ENCODE measurements around the gene IQSEC3.

Gene IQSEC3

DNA sequence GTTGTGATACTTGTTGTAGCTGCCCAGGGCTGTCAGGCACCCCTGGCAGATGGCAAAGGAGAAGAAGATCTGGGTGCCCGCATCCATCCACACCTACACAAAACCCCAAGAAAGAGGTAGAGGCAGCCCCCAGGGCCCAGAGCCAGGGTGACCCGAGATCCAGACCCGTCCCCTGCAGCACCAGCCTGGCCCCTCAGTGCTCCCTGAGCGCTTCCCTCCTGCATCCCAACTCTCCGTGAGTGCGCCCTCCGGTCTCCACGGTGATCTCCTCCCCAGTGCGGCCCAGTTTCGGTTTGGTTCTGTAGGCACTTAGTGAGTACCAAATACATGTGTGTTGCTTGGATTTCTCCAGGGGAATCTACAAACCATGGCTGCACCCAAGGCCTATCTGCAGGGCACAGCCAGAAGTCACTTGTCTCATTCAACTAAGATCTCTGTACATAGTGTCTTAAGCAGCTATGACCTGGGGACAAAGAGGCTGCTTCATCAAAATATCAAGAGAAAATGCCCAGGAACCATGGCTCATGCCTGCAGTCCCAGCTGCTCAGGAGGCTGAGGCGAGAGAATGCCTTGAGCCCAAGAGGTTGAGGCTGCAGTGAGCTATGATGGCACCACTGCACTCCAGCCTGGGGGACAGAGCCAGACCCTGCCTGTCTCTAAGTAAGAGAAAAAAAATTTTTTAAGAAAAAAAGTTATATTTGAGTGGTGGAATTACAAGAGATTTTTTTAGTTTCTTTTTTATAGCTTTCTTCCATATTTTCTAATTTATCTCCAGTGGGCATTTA lies 131.5 kb downstream of the IQSEC3 start:
- no peak for DNase-seq (ENCODE audit: low spot score)

DNA sequence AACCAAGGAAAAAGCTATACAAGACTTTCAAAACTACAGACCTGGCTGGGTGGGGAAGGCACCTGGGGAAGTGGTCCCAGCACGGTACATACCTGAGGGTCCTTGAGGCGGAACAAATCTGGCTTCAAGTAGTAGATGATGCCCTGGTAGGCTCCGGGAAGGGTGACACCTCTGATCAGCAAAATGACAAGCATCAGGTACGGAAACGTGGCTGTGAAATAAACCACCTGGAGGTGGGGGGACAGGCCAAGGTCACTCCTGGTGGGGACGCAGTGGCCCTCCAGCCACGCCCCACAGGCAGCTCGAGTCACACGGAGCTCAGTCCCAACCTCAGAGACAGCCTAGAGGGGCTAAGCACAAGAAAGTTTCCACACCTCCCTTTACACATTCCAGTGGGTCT lies 132.1 kb downstream of the IQSEC3 start:
- no peak for DNase-seq (ENCODE audit: low spot score)

DNA sequence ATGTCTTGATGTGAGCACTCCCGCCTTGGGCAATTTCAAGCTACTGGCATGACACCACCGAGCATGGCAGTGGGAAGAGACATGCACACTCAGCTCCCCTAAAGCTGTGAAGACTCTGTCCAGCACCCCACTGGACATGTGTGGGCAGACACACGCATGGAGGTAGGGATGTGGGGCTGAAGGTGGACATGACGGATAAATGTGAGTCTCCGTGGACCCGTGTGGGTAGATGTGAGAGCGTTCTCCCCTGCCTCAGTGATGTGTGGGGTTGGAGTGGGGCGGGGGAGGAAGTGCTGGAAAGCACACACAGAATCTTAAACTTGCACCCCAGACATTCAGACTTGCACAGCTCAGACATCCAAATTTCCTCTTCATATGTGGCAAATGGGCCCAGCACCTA lies 134.8 kb downstream of the IQSEC3 start:
- no peak for DNase-seq (ENCODE audit: low spot score)

DNA sequence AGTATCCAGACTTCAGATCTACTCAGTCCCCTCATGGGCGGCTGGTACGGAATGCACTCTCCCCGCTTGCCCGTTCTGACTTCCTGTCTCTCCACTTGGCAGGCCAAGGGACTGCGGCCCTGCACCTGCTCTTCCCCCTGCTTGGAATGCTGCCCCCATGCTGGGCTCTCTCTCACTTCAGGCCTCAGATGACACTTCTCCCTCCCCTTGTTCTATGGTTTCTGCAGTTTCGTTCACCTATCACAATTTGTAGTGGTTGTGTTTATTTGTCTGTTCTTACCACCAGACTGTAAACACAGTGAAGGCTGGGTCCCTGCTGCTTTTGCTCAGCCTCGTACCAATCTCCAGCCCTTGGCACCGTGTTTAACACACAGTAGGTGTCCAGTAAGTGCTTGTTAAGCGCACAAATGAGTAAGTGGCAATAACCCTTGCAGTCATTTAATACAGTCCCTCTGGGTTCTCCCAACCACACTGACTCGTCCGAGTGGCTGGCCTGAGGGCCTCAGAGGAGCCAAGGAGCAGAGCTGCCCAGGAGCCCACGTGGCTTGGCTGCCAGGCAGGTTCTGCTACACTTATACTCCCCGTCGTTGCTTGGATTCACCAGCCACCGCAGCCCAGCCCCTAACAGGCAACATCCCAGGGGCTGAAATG lies 135.6 kb downstream of the IQSEC3 start:
- no peak for DNase-seq (ENCODE audit: low spot score)

DNA sequence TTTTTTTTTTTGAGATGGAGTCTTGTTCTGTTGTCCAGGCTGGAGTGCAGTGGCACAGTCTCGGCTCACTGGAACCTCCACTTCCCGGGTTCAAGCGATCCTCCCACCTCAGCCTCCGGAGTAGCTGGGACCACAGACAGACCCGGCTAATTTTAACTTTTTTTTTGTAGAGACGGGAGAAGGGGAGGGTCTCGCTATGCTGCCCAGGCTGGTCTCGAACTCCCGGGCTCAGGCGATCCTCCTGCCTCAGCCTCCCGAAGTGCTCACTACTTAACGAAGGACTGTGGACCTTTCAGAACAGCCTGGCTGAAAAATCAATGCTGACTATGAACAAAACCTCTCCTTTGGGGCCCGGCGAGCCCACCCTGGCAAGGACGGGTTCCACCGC lies 136.5 kb downstream of the IQSEC3 start:
- DNase-seq (ENCODE audit: low spot score): no peak

DNA sequence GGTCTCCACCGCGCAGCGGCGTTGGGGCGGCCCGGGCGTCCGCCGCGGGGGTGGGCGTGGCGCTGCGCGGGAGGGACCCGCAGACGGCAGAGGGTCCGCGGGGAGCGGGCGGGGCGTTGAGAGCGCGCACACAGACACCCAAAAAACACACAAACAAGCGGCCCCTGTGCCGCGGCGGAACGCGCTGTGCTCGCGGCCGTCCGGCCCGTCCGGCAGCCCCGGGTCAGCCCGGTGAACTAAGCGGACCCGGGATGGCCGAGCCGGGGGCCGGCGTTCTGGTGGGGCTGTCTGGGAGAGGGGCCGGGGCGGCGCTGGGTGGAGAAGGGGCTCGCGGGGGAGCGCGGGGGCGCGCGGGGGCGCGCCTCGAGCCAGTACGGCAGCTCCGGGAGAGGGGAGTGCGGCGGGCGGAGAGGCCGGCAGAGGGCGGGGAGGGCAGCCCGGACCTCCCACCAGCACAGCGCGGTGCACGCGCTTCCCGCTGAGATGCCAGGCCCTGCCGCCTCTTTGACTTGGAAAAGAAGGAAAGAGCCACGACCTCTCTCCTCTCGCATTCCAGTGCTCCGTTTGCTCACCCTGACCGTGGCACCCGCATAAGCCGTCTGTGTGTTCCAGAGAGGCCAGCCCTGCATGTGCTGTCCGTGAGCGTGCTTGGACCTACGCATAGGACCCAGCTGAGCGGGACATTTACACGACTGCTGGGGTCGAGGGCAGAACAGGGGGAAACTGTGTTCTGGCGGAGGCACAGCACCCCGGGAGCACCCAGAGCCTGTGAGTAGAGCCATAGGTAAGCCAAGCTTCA lies 137.1 kb downstream of the IQSEC3 start:
- no peak for DNase-seq (ENCODE audit: low spot score)

DNA sequence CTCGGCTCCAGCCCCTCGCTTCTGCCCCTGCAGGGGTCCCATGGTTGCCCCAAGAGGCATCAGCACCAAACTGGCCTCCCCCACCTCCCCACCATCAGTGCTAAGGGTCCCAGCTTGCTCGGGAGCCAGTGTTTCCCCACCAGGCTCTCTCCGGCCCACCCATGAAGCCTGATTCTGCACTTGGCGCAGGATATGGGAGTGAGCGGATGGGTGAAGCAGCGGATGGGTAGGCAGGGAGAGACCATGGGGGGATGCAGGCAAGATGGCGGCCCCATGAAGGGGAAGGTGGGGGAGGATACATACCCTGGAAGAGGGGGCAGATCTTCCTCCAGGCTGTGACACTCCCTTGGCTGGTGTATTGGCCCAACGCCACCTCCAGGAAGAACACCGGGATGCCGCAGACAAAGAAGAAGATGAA lies 137.7 kb downstream of the IQSEC3 start:
- DNase-seq (ENCODE audit: low spot score): no peak

DNA sequence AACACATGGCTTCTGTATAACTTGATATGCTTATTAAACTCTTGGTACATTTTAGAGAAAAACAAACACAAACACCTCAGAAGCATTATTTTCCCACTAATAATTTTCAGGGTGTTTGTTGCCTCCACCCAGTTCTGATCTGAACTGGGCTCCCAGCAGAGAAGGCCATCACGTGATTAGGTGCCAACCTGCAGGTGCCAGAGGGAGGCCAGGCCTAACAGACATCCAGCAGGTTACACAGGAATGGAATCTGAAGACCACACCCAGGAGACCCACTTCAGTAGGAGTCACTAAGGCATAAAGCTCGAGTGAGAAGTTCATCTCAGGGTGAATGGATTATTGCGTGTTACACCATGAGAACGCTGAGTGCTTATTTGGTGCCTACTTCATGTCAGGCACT lies 138.5 kb downstream of the IQSEC3 start:
- DNase-seq (ENCODE audit: low spot score): no peak

DNA sequence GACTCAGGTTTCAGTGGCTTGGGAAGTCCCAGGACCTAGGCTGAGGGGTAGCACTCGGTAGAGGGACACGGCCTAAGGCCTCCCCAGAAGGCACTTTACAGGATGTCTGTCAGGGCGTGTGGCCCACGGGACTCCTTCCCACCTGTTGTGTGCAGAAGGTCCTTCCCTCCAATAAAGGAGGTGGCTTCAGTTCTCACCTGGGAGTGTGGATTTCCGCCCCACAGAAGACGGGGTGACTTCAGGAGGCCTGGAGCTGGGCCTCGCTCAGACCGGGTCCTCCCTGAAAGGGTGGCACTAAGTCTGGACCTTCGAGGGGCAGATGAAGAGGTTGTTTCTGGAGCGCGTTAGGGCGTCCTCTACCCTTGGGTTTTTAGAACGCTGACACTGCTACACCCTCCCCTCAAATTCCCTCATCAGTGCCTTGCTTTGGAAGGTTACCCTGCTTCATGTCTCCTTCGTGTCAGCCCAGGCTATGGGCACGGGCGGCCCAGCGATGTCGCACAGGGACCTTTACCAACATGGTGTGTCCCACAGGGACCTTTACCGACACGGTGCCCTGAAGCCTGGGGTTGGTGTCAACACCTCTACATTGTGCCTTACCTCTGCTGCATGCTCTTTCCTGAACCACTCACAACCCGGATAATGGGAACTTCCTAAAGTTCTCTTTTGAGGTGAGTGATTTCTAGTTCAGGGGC lies 140.3 kb downstream of the IQSEC3 start:
- DNase-seq (ENCODE audit: low spot score): no peak

DNA sequence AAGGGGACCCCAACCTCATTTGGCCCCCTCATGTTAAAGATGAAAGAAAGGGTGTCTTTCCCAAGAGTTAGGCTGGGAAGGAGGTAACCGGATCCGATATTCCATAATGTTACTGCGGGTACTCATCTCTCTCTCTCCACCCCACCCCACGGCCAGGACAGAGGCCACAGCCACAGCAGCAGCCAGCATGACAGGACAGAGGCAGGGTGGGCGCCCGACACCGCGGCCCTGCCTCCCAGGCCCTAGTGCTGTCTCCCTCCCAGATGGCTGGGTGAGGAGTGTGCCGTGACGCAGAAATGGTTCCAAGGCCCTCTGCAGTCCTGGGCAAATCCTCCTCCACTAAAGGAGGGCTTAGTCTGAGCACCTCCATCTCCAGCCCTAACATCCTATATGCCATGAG lies 141.2 kb downstream of the IQSEC3 start:
- no peak for DNase-seq (ENCODE audit: low spot score)

DNA sequence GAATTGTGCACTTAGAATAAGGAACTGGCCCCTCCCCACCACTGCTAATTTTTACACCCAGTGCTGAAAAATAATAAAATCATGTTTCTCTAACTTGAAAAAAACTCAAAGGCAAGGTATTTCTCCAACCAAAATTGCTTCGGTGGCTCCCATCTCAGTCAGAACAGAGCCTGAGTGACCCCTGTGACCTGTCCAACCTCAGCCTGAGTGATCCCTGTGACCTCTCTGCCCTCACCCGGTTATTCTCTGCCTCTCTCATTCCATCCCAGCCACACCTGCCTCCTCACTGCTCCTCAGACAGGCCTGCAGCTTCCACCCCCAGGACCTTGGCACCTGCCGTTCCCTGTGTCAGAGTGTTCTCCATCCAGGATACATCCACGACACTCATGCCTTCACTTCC lies 142.2 kb downstream of the IQSEC3 start:
- no peak for DNase-seq (ENCODE audit: low spot score)

DNA sequence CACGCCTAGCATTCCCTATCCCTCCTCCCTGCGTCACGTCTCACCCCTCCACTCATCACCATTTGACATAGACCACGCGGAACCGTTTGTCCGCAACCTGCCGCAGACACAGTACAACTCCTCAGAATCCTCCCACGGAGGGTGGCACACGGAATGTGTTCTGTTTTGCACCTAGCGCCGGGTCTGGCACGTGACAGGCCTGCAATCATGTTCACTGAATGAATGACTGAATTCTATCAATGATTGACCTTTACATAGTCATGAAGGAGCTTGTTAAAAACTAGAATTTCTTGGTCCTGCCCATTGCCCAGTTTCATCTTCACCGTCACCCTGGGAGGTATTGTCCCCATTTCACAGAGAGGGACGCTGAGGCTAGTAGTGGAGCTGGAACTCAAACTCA lies 142.7 kb downstream of the IQSEC3 start:
- DNase-seq (ENCODE audit: low spot score): no peak

DNA sequence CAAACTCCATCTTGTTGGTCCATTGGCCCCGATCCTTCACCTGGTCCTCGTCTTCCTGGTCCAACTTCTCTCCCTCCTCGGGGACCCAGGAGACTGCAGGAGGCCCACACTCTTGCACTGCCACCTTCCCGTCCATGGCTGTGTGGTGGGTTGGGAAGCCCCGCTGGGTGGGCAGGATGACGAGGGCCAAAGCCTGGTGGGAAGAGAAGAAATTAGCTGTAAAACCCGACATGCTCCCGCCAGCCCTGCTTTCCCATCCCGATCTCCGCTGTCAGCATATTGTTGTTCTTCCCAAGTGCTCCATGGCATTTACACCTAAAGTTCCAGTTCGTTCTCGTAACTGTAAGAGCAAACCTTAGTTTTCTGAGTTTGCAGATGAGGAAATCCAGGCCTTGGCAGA lies 143.3 kb downstream of the IQSEC3 start:
- DNase-seq (ENCODE audit: low spot score): no peak

DNA sequence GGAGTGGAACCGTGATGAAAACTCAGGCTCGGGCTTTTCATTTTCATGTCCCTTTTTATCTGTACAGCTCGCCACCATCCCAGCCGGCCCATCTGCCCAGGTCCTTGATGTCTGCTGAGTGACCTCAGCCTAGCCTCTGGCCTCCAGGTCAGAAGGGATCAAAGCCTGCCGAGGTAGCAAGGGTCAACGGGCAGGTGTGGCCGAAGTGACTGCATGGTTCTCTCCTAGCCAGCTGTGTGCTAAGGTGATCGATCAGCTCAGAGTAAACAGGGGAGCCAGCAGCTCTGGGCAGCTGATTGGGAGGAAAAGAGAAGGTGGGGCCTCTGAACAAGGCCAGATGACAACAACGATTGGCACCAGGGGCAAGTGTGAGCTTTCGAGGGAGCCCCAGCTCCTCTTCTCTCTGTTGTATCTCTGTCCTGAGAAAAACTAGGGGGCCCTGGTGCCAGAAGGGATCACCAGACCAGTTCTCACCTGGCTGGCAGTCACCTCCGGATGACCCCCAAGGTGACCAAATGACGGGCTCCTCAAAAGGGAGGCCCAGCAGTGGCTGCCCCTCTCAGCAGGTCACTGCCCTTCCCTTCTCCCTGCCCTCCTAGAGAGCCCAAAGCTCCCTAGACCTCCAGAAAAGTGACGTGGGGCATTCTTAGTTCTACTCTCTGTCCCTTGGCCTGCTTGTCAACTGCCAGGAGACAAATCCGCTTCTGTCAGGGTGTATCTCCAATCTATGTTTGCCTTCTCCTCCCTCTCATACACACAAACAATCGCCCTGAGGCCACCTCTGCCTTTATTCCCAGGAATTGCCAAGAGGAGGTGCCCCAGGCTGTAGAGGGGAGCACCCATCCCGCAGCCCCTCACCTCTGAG lies 143.9 kb downstream of the IQSEC3 start:
- DNase-seq (ENCODE audit: low spot score): no peak

DNA sequence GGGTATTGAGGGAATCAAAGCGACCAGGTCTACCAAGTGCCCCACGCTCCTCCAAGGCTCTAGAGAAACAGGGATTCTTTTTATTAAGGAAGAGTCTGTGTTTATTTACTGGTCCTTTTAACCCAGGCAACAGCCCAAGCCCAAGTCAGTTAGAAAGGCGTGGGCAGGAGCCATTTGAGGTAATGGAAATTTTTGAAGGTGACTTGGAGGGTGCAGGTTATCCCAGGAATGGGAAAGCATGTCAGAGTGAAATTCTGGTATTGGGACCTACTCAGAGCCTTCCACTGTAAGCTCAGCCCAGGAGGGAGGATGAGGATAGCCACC lies 144.5 kb downstream of the IQSEC3 start:
- no peak for DNase-seq (ENCODE audit: low spot score)

DNA sequence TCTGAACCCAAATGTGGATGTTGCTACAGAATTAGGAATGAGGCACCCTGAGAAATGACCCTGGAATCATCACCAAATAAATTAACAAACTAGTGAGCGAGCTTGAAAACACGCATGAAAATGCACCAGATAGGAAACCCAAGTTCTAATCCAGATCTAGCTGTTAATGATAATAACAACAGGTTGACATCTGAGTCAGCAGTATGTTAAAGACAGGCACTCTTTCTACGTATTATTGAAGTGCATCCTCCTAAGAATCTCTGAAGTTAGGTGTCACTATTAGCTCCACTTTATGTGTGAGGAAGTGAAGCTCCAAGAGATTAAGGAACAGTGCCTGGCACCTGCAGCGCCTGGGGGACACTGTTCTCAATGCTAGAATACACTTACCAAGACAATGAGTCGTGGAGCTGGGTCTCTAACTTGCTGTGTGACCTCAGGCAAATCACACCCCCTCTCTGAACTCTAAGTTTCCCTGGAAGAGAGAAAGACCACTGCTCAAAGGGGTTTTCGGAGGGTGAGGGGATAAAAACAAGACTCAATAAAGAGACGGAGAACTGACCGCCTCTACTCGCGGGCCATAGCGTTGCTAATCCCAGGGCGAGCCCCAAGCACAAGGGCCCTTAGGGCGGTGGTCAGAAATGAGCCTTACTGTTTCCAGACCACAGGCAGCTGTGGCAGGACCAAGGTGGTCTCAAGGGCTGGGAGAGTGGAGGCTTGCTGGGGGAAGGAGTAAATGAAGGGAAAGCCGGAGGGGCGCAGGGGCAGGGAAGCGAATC lies 145.3 kb downstream of the IQSEC3 start:
- no peak for DNase-seq (ENCODE audit: low spot score)

DNA sequence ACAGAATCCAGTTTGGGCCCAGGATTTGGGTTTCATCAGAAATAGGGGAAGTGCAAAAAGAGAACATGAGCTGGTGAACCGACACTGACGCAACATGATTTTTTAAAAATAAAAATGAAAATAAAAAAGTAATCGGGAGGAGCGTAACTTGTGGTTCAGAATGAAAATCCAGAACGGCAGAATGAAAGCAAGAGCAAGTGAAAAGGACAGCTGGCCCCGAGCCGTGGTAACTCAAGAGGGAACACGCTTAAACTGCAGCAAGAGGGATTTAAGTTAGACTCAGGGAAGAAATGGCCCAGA lies 145.8 kb downstream of the IQSEC3 start:
- DNase-seq (ENCODE audit: low spot score): no peak

DNA sequence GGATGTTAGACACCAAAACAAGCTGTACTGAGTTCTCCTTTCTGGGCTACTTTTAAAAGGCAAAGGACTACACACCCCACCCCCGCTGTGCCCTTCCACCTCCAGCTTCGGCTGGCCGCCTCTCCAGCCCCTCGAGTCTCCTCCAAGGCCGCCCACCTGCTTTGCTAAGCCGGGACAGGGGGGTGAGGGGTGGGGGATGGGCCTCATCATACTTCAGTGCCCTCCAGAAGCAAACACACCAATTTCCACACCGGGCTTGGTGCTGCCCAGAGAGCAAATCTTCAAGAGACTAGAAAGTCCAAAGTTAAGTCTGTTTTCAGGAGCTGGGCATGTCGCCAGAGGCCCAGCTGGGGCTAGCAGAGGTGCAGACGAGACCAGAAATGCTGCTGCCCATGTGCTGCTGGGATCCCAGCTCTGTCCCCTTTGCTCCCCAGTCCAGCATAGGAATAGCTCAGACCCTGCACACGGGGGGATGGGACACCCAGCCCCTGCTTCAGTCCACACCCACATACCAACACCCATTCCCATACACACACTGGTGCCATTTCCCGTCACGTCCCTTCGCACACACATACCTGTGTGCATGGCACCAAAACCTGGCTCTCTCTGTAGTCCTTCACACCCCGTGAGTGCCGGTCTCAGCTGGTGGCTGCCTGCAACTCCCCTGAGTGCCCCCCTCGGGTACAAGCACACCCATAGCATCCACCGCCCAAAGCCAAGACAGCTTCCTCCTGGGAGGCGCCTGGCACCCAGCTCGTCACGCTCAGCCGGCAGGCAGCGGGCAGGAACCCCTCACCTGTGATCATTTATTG lies 146.4 kb downstream of the IQSEC3 start:
- no peak for DNase-seq (ENCODE audit: low spot score)

DNA sequence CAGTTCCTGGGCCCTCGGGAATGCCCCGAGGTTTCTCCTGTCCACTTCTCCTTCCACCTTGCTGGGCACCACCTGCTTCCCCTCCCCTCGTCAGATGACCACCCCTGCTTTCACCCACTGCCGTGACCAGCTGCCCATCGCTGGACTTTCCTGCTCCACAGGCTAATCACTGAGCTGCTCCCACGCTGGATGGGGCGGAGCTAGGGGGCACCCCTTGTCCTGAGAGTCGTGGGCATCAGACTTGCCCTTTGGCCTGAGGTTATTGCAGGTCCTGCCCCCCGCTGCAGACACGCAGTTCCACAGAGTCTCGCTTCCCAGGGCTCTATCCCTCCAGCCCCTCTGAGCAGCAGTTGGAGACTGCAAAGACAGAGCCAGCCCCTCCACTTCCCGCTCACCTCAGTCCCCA lies 147.0 kb downstream of the IQSEC3 start:
- DNase-seq (ENCODE audit: low spot score): no peak
